ENCODE data around the gene THBS2. TPM values are rescaled to one million over a fixed set of nuclear protein-coding genes. Genes with fewer than 3 reads are reported as not detected.
"Not testable (repeated sequence)": the region's sequence is repeated elsewhere in the genome, so short reads cannot be mapped to it uniquely, and the experiment has no call there.

THBS2 gene
- total RNA-seq, 2 experiments from 2014 or later: not detected

- H3K79me2 ChIP-seq (ENCODE audit: insufficient read depth, low read depth, low read length): no peaks in the 10 kb centered on the region
- no peak overlapping the region for H3K4me2 ChIP-seq (ENCODE audit: low read length)
- ChIA-PET CTCF (ENCODE audit: unreplicated experiment) (no interaction called here), POLR2A (interaction anchor here (0.7 kb wide), 1 partner anchor 23 kb away, joined by 3 read pairs; no protein-coding TSS in a partner anchor)
- H4K20me1 ChIP-seq (ENCODE audit: insufficient read depth, low read length): no peaks in the 10 kb centered on the region
- no TSS peak for BruUV-seq (replicated peaks)
- no peak overlapping the region for H2AFZ ChIP-seq (ENCODE audit: low read length)
- no peaks in the 10 kb centered on the region for H3K9me3 ChIP-seq (ENCODE audit: low read length)
- no peak overlapping the region for H3K4me3 ChIP-seq (ENCODE audit: low read depth, low read length, poor library complexity, severe bottlenecking)
- intact Hi-C loops (cut with micrococcal nuclease; ENCODE audit: unreplicated experiment): no loop called here
- H3K4me1 ChIP-seq (ENCODE audit: insufficient read depth, low read length, poor library complexity, severe bottlenecking): no peaks in the 10 kb centered on the region
- TF ChIP-seq EZH2phosphoT487 (IDR thresholded peaks at IDR 0.05; ENCODE audit: borderline replicate concordance, low read depth, low read length): no peak
- no peak for TF ChIP-seq CTCF (conservative IDR thresholded peaks at IDR 0.05; ENCODE audit: low read length)
- no peaks in the 10 kb centered on the region for H3K9me2 ChIP-seq (ENCODE audit: insufficient read depth, low read length)
- H3K36me3 ChIP-seq (ENCODE audit: insufficient read depth, low read length): no peaks in the 10 kb centered on the region
- DNase-seq (ENCODE audit: low spot score): no peak
- no peak overlapping the region for H3K27ac ChIP-seq (ENCODE audit: low read depth, low read length, poor library complexity, severe bottlenecking)
Observed at GRCh38 chr6:169300916-169301315, 47.3 kb upstream of the THBS2 start.

GRCh38 chr6:169298626-169299025 is 45.0 kb upstream of the THBS2 start:
- POLR2A ChIA-PET; H3K9me3 ChIP-seq (ENCODE audit: low read length); DNase-seq (ENCODE audit: low spot score); H2AFZ ChIP-seq (ENCODE audit: low read length); intact Hi-C loops (cut with micrococcal nuclease; ENCODE audit: unreplicated experiment); H3K4me2 ChIP-seq (ENCODE audit: low read length); BruUV-seq (replicated peaks); H3K27ac ChIP-seq (ENCODE audit: low read depth, low read length, poor library complexity, severe bottlenecking); H3K4me1 ChIP-seq (ENCODE audit: insufficient read depth, low read length, poor library complexity, severe bottlenecking); H3K9me2 ChIP-seq (ENCODE audit: insufficient read depth, low read length); H3K4me3 ChIP-seq (ENCODE audit: low read depth, low read length, poor library complexity, severe bottlenecking); H3K36me3 ChIP-seq (ENCODE audit: insufficient read depth, low read length); H3K79me2 ChIP-seq (ENCODE audit: insufficient read depth, low read depth, low read length); CTCF ChIA-PET (ENCODE audit: unreplicated experiment); H4K20me1 ChIP-seq (ENCODE audit: insufficient read depth, low read length): not testable (repeated sequence)

- H3K9me3 ChIP-seq (ENCODE audit: low read length): no peaks in the 10 kb centered on the region
- ChIA-PET CTCF (ENCODE audit: unreplicated experiment) (no interaction called here), POLR2A (no interaction called here)
- H3K4me1 ChIP-seq (ENCODE audit: insufficient read depth, low read length, poor library complexity, severe bottlenecking): no peaks in the 10 kb centered on the region
- H3K79me2 ChIP-seq (ENCODE audit: insufficient read depth, low read depth, low read length): no peaks in the 10 kb centered on the region
- H3K9me2 ChIP-seq (ENCODE audit: insufficient read depth, low read length): no peaks in the 10 kb centered on the region
- H4K20me1 ChIP-seq (ENCODE audit: insufficient read depth, low read length): no peaks in the 10 kb centered on the region
- no TSS peak for BruUV-seq (replicated peaks)
- H3K4me2 ChIP-seq (ENCODE audit: low read length): no peak overlapping the region
- intact Hi-C loops (cut with micrococcal nuclease; ENCODE audit: unreplicated experiment): no loop called here
- H3K36me3 ChIP-seq (ENCODE audit: insufficient read depth, low read length): no peaks in the 10 kb centered on the region
- TF ChIP-seq CTCF (conservative IDR thresholded peaks at IDR 0.05; ENCODE audit: low read length): no peak
- TF ChIP-seq EZH2phosphoT487 (IDR thresholded peaks at IDR 0.05; ENCODE audit: borderline replicate concordance, low read depth, low read length): no peak
- H3K4me3 ChIP-seq (ENCODE audit: low read depth, low read length, poor library complexity, severe bottlenecking): no peak overlapping the region
- H2AFZ ChIP-seq (ENCODE audit: low read length): no peak overlapping the region
- DNase-seq (ENCODE audit: low spot score): no peak
- no peak overlapping the region for H3K27ac ChIP-seq (ENCODE audit: low read depth, low read length, poor library complexity, severe bottlenecking)
Observed at GRCh38 chr6:169296622-169297021, 43.0 kb upstream of the THBS2 start.

Measured in OCI-LY7 (cell line).